Endothelial cell (in vitro differentiated cells): ENCODE data around the gene RAB3GAP2. TPM values are rescaled to one million over a fixed set of nuclear protein-coding genes. Genes with fewer than 3 reads are reported as not detected.
"Not testable (repeated sequence)": the region's sequence is repeated elsewhere in the genome, so short reads cannot be mapped to it uniquely, and the experiment has no call there.

Experiments used
- DNase-seq: peaks from one replicate; pipeline ENCODE4 v3.0.0; 2021; ENCODE audit warnings: low spot score
- H3K27ac Mint-ChIP-seq: one replicate; pipeline ENCODE4 v1.8.0; 2021; ENCODE audit warnings: mixed read lengths, inconsistent platforms; ENCODE audit not compliant: unreplicated experiment
- H3K27me3 Mint-ChIP-seq: one replicate; pipeline ENCODE4 v1.8.0; 2021; ENCODE audit warnings: mild to moderate bottlenecking, moderate library complexity, mixed read lengths, inconsistent platforms; ENCODE audit not compliant: unreplicated experiment
- H3K36me3 Mint-ChIP-seq: one replicate; pipeline ENCODE4 v1.8.0; 2021; ENCODE audit warnings: mild to moderate bottlenecking, low read depth, mixed read lengths, inconsistent platforms; ENCODE audit not compliant: unreplicated experiment
- H3K4me1 Mint-ChIP-seq: one replicate; pipeline ENCODE4 v1.8.0; 2021; ENCODE audit warnings: mild to moderate bottlenecking, mixed read lengths, inconsistent platforms; ENCODE audit not compliant: unreplicated experiment
- H3K4me3 Mint-ChIP-seq: one replicate; pipeline ENCODE4 v1.8.0; 2021; ENCODE audit warnings: mild to moderate bottlenecking, mixed read lengths, inconsistent platforms; ENCODE audit not compliant: unreplicated experiment
- H3K9me3 Mint-ChIP-seq: one replicate; pipeline ENCODE4 v1.8.0; 2021; ENCODE audit warnings: mixed read lengths, inconsistent platforms; ENCODE audit not compliant: unreplicated experiment
- total RNA-seq: library from RNA; stranded (reverse); fragmentation: NEBNext Ultra II Directional; extraction: Animal tissue kit (Norgen Biotek cat#: 25700); gene quantifications from one replicate; pipeline ENCODE4 v1.2.1, GENCODE V29; 2021; ENCODE audit not compliant: unreplicated experiment
- TF ChIP-seq, protein P1 (sequence below): fragments of 200-600 bp; sonication (generic); IDR thresholded peaks from one replicate; pipeline ENCODE4 v1.5.0; 2021; ENCODE audit warnings: antibody characterized with exemption; ENCODE audit not compliant: unreplicated experiment

Gene RAB3GAP2
- total RNA-seq, 1 donor from 2014 or later: 34.5 TPM

DNA sequence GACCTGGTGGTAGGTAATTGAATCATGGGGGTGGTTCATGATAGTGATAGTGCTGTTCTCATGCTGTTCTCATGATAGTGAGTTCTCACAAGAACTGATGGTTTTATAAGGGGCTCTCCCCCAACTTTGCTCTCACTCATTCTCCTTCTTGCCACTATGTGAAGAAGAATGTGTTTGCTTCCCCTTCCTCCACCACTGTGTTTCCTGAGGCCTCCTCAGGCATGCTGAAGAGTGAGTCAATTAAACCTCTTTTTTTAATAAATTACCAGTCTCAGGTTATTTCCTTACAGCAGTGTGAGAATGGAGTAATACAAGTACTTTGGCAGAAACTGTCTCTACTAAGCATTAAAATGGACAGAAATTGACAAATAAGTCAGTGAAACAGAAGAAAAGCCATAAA lies 21.6 kb downstream of the RAB3GAP2 start:
- DNase-seq: no peak
- peaks cover 65% of the 10 kb centered on the region for H3K36me3 Mint-ChIP-seq
- H3K4me3 Mint-ChIP-seq: peak overlapping the region; percentile 56
- H3K27me3 Mint-ChIP-seq: peaks cover 2% of the 10 kb centered on the region
- H3K27ac Mint-ChIP-seq: no peak overlapping the region
- H3K9me3 Mint-ChIP-seq: peaks cover 15% of the 10 kb centered on the region
- no peaks in the 10 kb centered on the region for H3K4me1 Mint-ChIP-seq
- TF ChIP-seq, protein P1, sequence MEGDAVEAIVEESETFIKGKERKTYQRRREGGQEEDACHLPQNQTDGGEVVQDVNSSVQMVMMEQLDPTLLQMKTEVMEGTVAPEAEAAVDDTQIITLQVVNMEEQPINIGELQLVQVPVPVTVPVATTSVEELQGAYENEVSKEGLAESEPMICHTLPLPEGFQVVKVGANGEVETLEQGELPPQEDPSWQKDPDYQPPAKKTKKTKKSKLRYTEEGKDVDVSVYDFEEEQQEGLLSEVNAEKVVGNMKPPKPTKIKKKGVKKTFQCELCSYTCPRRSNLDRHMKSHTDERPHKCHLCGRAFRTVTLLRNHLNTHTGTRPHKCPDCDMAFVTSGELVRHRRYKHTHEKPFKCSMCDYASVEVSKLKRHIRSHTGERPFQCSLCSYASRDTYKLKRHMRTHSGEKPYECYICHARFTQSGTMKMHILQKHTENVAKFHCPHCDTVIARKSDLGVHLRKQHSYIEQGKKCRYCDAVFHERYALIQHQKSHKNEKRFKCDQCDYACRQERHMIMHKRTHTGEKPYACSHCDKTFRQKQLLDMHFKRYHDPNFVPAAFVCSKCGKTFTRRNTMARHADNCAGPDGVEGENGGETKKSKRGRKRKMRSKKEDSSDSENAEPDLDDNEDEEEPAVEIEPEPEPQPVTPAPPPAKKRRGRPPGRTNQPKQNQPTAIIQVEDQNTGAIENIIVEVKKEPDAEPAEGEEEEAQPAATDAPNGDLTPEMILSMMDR: no peak

DNA sequence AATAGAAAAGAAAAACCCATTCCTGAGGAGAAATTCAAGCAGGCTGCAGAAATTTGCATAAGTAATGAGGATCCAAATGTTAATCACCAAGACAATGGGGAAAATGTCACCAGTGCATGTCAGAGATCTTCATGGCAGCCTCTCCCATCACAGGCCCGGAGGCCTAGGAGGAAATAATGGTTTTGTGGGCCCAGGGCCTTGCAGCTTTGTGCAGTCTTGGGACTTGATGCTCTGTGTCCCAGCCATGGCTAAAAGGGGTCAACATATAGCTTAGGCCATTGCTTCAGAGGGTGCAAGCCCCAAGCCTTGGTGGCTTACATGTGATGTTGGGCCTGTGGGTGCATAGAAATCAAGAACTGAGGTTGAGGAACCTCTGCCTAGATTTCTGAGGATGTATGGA lies 22.7 kb downstream of the RAB3GAP2 start:
- Mint-ChIP-seq H3K27ac (no peak overlapping the region), H3K4me3 (no peak overlapping the region), H3K9me3 (peaks cover 15% of the 10 kb centered on the region), H3K27me3 (peaks cover 2% of the 10 kb centered on the region), H3K36me3 (peaks cover 71% of the 10 kb centered on the region), H3K4me1 (no peaks in the 10 kb centered on the region)
- TF ChIP-seq, protein P1: no peak
- no peak for DNase-seq

DNA sequence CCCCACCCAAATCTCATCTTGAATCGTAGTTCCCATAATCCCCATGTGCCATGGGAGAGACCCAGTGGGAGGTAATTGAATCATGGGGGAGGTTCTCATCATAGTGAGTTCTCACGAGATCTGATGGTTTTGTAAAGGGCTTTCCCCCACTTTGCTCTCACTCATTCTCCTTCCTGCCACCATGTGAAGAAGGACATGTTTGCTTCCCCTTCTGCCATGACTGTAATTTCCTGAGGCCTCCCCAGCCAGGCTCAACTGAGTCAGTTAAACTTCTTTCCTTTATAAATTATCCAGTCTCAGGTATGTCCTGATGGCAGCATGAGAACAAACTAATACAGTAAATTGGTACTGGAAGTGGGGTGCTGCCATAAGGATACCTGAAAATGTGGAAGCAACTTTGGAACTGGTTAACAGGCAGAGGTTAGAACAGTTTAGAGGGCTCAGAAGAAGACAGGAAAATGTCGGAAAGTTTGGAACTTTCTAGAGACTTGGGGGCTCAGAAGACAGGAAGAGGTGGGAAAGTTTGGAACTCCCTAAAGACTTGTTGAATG lies 23.5 kb downstream of the RAB3GAP2 start:
- not testable (repeated sequence) for H3K27ac Mint-ChIP-seq, H3K4me1 Mint-ChIP-seq, H3K27me3 Mint-ChIP-seq, DNase-seq
- Mint-ChIP-seq H3K36me3 (peaks cover 68% of the 10 kb centered on the region), H3K4me3 (peak overlapping the region; percentile 37), H3K9me3 (peaks cover 15% of the 10 kb centered on the region)

DNA sequence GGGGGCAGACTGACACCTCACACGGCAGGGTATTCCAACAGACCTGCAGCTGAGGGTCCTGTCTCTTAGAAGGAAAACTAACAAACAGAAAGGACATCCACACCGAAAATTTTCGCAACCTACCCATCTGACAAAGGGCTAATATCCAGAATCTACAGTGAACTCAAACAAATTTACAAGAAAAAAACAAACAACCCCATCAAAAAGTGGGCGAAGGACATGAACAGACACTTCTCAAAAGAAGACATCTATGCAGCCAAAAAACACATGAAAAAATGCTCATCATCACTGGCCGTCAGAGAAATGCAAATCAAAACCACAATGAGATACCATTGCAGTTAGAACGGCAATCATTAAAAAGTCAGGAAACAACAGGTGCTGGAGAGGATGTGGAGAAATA lies 26.4 kb downstream of the RAB3GAP2 start:
- DNase-seq: not testable (repeated sequence)

DNA sequence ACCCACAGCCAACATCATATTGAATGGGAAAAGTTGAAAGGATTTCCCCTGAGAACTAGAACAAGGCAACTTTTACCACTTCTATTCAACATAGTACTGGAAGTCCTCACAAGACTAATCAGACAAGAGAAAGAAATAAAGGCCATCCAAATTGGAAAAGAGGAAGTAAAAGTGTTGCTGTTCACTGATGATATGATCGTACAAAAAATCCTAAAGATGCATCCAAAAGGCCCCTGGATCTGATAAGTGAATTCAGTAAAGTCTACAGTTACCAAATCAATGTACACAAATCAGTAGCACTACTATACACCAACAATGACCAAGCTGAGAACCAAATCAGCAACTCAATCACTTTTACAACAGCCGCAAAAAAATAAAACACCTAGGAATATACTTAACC lies 28.3 kb downstream of the RAB3GAP2 start:
- no peak overlapping the region for H3K4me3 Mint-ChIP-seq
- H3K27me3 Mint-ChIP-seq: no peaks in the 10 kb centered on the region
- no peaks in the 10 kb centered on the region for H3K4me1 Mint-ChIP-seq
- TF ChIP-seq, protein P1: no peak
- peaks cover 3% of the 10 kb centered on the region for H3K9me3 Mint-ChIP-seq
- H3K27ac Mint-ChIP-seq: no peak overlapping the region
- DNase-seq: no peak
- H3K36me3 Mint-ChIP-seq: peaks cover 28% of the 10 kb centered on the region

More for the DNA sequence above, 26.4 kb downstream of the RAB3GAP2 start:
- H3K4me1 Mint-ChIP-seq, H3K27me3 Mint-ChIP-seq, H3K27ac Mint-ChIP-seq: not testable (repeated sequence)
- Mint-ChIP-seq H3K9me3 (peaks cover 15% of the 10 kb centered on the region), H3K4me3 (peak overlapping the region; percentile 37), H3K36me3 (peaks cover 48% of the 10 kb centered on the region)

DNA sequence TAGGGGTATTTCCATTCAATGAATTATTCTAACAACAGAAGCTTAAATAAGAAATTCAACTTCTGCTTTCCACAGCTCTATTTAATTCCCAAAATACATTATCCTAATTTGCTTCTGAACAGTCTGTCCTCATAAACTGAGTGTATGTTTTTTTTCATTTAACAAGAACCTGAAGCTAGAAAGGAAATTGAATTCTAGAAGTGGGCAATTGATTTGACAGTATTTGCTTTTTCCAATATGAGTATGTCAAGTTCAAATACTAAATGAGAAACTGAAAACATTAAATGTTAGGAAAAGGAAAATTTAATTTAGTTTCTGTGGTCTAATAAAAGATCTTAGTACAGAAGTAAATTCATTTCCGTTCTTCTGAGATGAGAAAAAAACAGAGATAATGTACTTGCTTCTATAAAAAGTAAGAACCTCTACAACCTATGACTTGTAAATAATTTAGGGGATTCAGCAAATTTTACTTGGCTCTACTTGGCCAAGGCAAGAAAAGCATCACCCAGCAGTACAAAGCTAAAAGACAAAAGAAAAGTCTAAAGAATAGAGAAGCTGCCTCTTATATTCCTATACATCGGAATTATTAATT lies 31.1 kb downstream of the RAB3GAP2 start:
- no peaks in the 10 kb centered on the region for H3K27me3 Mint-ChIP-seq
- H3K4me3 Mint-ChIP-seq: no peak overlapping the region
- no peak for DNase-seq
- H3K4me1 Mint-ChIP-seq: no peaks in the 10 kb centered on the region
- H3K9me3 Mint-ChIP-seq: no peaks in the 10 kb centered on the region
- no peak overlapping the region for H3K27ac Mint-ChIP-seq
- TF ChIP-seq, protein P1: no peak
- H3K36me3 Mint-ChIP-seq: peaks cover 9% of the 10 kb centered on the region
